GM12892 (cell line): Measurements from ENCODE around the gene GIMD1.

Source experiments
- DNase-seq: peaks from one replicate; pipeline ENCODE4 v3.0.0; 2011; ENCODE audit not compliant: insufficient read length
- FAIRE-seq: peaks from 2 replicates; lab custom pipeline; 2011; peaks lifted over from hg19 to GRCh38; lab: Jason Lieb, UNC
- POLR2A ChIP-seq: IDR thresholded peaks from 2 replicates; pipeline ENCODE4 v1.6.1; 2011; ENCODE audit warnings: low read depth, low read length, control low read depth
- POLR2AphosphoS5 ChIP-seq: IDR thresholded peaks from 2 replicates; pipeline ENCODE4 v1.6.1; 2011; ENCODE audit warnings: low read depth, low read length, control low read depth
- TAF1 ChIP-seq: IDR thresholded peaks from 2 replicates; pipeline ENCODE4 v1.6.1; 2011; ENCODE audit warnings: low read depth, mild to moderate bottlenecking, control low read depth, low read length, borderline replicate concordance

Gene GIMD1

GRCh38 chr4:106370214-106370613 is 1.6 kb upstream of the GIMD1 start:
- DNase-seq (no peak), FAIRE-seq (no peak)
- TF ChIP-seq POLR2A (no peak), TAF1 (no peak), POLR2AphosphoS5 (no peak)

- no peak for TF ChIP-seq POLR2A
- no peak for TF ChIP-seq TAF1
- FAIRE-seq = peak; percentile 94
- DNase-seq = no peak
These were observed 980 bp upstream of the GIMD1 start for GRCh38 chr4:106369456-106370060.

GRCh38 chr4:106367072-106367471 is 1.5 kb downstream of the GIMD1 start:
- DNase-seq (no peak), FAIRE-seq (no peak)
- TF ChIP-seq TAF1 (no peak), POLR2AphosphoS5 (no peak), POLR2A (no peak)

DNA sequence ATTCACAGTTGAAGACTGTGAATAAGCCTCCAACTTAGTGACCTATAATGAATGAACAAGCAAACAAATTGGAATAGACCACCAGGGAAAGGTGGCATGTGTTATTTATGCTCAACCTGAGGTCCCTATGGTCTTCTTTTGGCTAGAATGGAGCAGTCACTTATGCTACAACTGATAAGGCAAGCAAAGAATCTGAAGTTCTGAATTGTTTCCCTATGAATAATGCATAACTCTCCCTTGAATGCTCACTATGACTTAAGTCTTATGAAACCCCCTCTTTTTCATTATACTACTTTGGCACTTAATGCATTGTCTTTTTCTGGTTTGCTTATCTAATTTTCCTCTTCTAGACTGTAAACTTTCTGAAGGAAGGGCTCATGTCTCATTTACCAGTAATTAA is 2.6 kb downstream of the GIMD1 start:
- TF ChIP-seq POLR2A = no peak
- TF ChIP-seq POLR2AphosphoS5 = no peak
- DNase-seq (no peak), FAIRE-seq (no peak)

- no peak for TF ChIP-seq POLR2AphosphoS5
- no peak for FAIRE-seq
- no peak for DNase-seq
These were observed 3.0 kb downstream of the GIMD1 start for GRCh38 chr4:106365613-106366012.

GRCh38 chr4:106364282-106364681 is 4.3 kb downstream of the GIMD1 start:
- TF ChIP-seq POLR2A (no peak), TAF1 (no peak), POLR2AphosphoS5 (no peak)
- FAIRE-seq = no peak
- DNase-seq = no peak

DNA sequence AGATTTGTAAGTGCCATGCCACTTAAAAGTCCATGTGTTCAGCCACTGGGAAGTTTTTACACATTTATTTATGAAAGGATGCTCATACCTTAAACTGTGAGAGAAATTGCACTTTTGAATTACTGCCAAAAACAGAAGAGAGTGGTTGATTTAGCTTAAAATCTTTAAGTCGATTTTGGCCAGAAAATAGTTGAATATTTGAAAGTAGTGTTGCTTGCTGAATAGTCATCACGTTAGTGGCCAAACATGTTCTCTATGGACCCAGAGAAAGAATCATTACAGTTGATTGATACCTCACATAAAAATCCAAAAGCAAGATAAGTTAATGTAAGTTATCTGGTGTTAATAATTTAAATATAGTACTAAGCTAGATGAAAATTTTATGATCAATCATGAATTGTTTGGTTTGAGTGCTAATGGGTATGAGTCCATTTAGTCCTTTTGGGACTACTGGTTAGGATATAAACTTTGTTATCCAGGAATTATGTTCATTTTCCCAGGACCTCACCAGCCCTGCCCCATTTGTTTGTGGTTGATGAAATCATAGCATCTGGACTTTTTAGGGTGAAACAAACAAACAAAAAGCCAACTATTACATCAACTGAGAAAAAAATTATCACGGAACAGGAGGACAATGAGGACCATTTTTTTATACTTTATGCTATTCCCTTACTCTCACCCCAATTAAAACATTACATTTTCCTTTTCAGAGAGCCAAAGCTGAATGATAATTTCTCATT is 6.3 kb downstream of the GIMD1 start:
- FAIRE-seq (no peak), DNase-seq (no peak)
- TF ChIP-seq POLR2A (no peak), POLR2AphosphoS5 (no peak), TAF1 (no peak)

GRCh38 chr4:106358899-106359298 is 9.7 kb downstream of the GIMD1 start:
- no peak for FAIRE-seq
- TF ChIP-seq POLR2A = no peak
- no peak for TF ChIP-seq TAF1
- no peak for TF ChIP-seq POLR2AphosphoS5
- no peak for DNase-seq

DNA sequence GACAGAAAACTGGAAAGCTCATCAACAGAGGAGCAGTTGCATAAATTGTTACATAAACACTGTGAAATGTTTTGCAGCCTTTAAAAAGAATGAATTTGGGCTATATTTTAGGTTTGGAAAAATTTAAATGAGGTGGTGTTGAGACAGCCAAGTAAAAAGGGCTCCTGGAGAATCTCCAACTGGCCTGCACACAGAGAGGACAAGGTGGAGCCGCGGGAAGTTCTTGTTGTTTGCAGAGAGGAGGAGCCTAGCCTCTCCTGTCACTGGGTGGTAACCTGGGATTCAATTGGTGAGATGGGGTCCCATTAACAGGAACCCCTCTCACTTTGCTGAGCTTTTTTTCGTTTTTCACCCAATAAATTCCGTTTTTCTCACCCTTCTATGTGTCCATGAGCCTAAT is 13.4 kb downstream of the GIMD1 start:
- no peak for FAIRE-seq
- DNase-seq = no peak
- TF ChIP-seq POLR2A = no peak
- TF ChIP-seq TAF1 = no peak
- no peak for TF ChIP-seq POLR2AphosphoS5

DNA sequence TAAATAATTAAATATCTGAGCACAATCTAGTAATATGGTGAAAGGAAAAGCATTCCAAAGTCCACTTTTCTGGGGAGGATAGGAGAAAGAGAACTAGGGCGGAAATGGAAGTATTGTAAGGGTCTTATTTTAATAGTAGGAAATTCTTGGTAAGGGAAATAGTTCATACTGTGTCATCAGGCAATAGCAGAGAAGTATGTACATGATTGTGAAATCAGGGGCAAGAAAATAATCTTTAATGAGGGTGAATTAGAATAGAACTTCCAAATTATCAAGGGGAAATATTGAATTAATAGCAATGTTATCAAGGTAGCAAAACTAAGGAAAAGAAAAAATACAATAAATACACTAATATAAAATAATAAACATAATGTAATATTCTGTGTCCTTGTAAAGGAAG is 14.8 kb downstream of the GIMD1 start:
- no peak for DNase-seq
- no peak for FAIRE-seq
- TF ChIP-seq POLR2A (no peak), POLR2AphosphoS5 (no peak), TAF1 (no peak)

DNA sequence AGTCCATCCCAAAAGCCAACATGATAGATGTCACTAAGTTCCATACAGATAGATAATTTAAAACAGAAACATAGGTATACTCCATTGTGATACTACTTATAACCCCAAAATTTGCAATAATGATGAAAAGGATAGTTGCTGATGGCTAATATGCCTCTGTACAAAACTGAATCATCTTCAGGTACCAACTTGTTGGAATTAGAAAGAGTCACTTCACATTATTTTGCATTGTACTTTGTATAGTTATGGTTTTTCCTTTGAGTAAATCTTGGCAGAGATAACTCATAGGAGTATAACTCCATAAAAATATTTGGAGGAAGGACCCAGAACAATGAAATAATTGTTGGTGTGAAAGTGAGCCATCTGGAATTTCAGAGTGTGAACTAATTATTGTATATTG is 17.6 kb downstream of the GIMD1 start:
- no peak for FAIRE-seq

DNA sequence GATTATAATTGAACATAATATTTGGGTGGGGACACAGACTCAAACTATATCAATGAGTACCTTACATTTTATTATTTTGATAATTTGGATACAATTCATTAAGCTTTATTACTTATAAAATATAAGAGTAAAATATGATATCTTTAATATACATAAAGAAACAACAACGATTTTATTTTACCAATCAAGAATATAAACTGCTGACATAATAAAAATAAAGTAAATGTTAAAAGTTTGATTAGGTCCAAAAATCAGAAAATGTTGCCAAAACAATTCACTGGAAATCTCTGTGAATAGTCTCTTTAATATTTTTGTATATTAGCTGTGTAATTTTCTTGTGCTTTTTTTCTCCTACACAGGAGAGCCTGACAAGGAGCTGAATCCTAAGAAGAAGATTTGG is 21.4 kb downstream of the GIMD1 start:
- TF ChIP-seq POLR2AphosphoS5 (no peak), TAF1 (no peak), POLR2A (no peak)
- FAIRE-seq (no peak), DNase-seq (no peak)

More for the DNA sequence above, 17.6 kb downstream of the GIMD1 start:
- DNase-seq = no peak
- no peak for TF ChIP-seq TAF1
- no peak for TF ChIP-seq POLR2A
- TF ChIP-seq POLR2AphosphoS5 = no peak

- DNase-seq (no peak), FAIRE-seq (no peak)
- no peak for TF ChIP-seq POLR2AphosphoS5
- TF ChIP-seq TAF1 = no peak
- no peak for TF ChIP-seq POLR2A
These were observed 24.0 kb downstream of the GIMD1 start for GRCh38 chr4:106344647-106344970.
